Activated T-cell treated with anti-CD3 and anti-CD28 coated beads, Interleukin-2, amount 50 U/mL, for 4 hours (primary cell): ENCODE measurements around the gene NEU1. TPM values are rescaled to one million over a fixed set of nuclear protein-coding genes. Genes with fewer than 3 reads are reported as not detected.
"Not testable (repeated sequence)": the region's sequence is repeated elsewhere in the genome, so short reads cannot be mapped to it uniquely, and the experiment has no call there.

Experiments
- ATAC-seq, 2 donors: fragments of 200-7000 bp; cut with Tn5 transposase; one replicate each; pipeline ENCODE4 v1.10.0; 2021
- DNase-seq: peaks from one replicate; pipeline ENCODE4 v3.0.0-alpha.2; 2020
- H3K27me3 Mint-ChIP-seq: one replicate; pipeline ENCODE4 v1.8.0; 2021; ENCODE audit warnings: low read depth, mixed read lengths
- H3K36me3 Mint-ChIP-seq: one replicate; pipeline ENCODE4 v1.8.0; 2022; ENCODE audit warnings: mixed read lengths; ENCODE audit not compliant: insufficient read depth
- H3K4me1 Mint-ChIP-seq: one replicate; pipeline ENCODE4 v1.8.0; 2021; ENCODE audit warnings: low read depth, mixed read lengths
- H3K4me3 Mint-ChIP-seq: one replicate; pipeline ENCODE4 v1.8.0; 2021; ENCODE audit warnings: mild to moderate bottlenecking, moderate library complexity, mixed read lengths
- H3K9me3 Mint-ChIP-seq: one replicate; pipeline ENCODE4 v1.8.0; 2021; ENCODE audit warnings: mixed read lengths
- total RNA-seq, 3 donors: library from RNA; stranded (reverse); gene quantifications; one replicate each; pipeline ENCODE4 v1.2.1, GENCODE V29; 2021

NEU1 gene
- total RNA-seq, 3 donors from 2014 or later = 25.6 to 26.7 (median 26.0) TPM

- Mint-ChIP-seq H3K4me3 (no peak overlapping the region), H3K9me3 (no peaks in the 10 kb centered on the region), H3K36me3 (no peaks in the 10 kb centered on the region), H3K4me1 (peaks cover 8% of the 10 kb centered on the region), H3K27me3 (no peaks in the 10 kb centered on the region)
- ATAC-seq (no peak), DNase-seq (no peak)
Measured at GRCh38 chr6:31871046-31871659, 8.5 kb upstream of the NEU1 start.

GRCh38 chr6:31870385-31870921 is 7.8 kb upstream of the NEU1 start:
- Mint-ChIP-seq H3K4me1 (peaks cover 8% of the 10 kb centered on the region), H3K36me3 (no peaks in the 10 kb centered on the region), H3K4me3 (no peak overlapping the region), H3K9me3 (no peaks in the 10 kb centered on the region), H3K27me3 (no peaks in the 10 kb centered on the region)
- DNase-seq (no peak), ATAC-seq (no peak)

- no peak overlapping the region for H3K4me3 Mint-ChIP-seq
- no peaks in the 10 kb centered on the region for H3K27me3 Mint-ChIP-seq
- no peak for ATAC-seq
Measured at GRCh38 chr6:31869343-31869742, 6.7 kb upstream of the NEU1 start.

GRCh38 chr6:31868658-31868971 is 6.0 kb upstream of the NEU1 start:
- not testable (repeated sequence) for H3K4me3 Mint-ChIP-seq, H3K36me3 Mint-ChIP-seq, ATAC-seq, H3K9me3 Mint-ChIP-seq, H3K27me3 Mint-ChIP-seq, DNase-seq
- H3K4me1 Mint-ChIP-seq = peaks cover 13% of the 10 kb centered on the region

More at GRCh38 chr6:31869343-31869742, 6.7 kb upstream of the NEU1 start:
- no peak for DNase-seq
- Mint-ChIP-seq H3K36me3 (no peaks in the 10 kb centered on the region), H3K9me3 (no peaks in the 10 kb centered on the region), H3K4me1 (peaks cover 10% of the 10 kb centered on the region)

GRCh38 chr6:31865205-31866118 is 2.8 kb upstream of the NEU1 start:
- DNase-seq (no peak), ATAC-seq (no peak)
- Mint-ChIP-seq H3K36me3 (no peaks in the 10 kb centered on the region), H3K4me1 (peaks cover 18% of the 10 kb centered on the region), H3K9me3 (no peaks in the 10 kb centered on the region), H3K27me3 (no peaks in the 10 kb centered on the region), H3K4me3 (no peak overlapping the region)

GRCh38 chr6:31864818-31865204 is 2.2 kb upstream of the NEU1 start:
- no peak overlapping the region for H3K4me3 Mint-ChIP-seq
- ATAC-seq (no peak), DNase-seq (no peak)
- H3K4me1 Mint-ChIP-seq = peaks cover 18% of the 10 kb centered on the region
- peaks cover 4% of the 10 kb centered on the region for H3K36me3 Mint-ChIP-seq
- H3K9me3 Mint-ChIP-seq = no peaks in the 10 kb centered on the region
- no peaks in the 10 kb centered on the region for H3K27me3 Mint-ChIP-seq

- not testable (repeated sequence) for H3K36me3 Mint-ChIP-seq, DNase-seq, H3K27me3 Mint-ChIP-seq, H3K9me3 Mint-ChIP-seq, ATAC-seq
- Mint-ChIP-seq H3K4me1 (peaks cover 18% of the 10 kb centered on the region), H3K4me3 (peak overlapping the region; percentile 89)
Measured at GRCh38 chr6:31864123-31864562, 1.5 kb upstream of the NEU1 start.

- DNase-seq (no peak), ATAC-seq (no peak)
- Mint-ChIP-seq H3K9me3 (no peaks in the 10 kb centered on the region), H3K4me1 (peaks cover 18% of the 10 kb centered on the region), H3K36me3 (peaks cover 18% of the 10 kb centered on the region), H3K27me3 (no peaks in the 10 kb centered on the region), H3K4me3 (peak overlapping the region; percentile 89)
Measured at GRCh38 chr6:31861919-31862343, 690 bp downstream of the NEU1 start.

- ATAC-seq (no peak), DNase-seq (no peak)
- no peaks in the 10 kb centered on the region for H3K9me3 Mint-ChIP-seq
- peaks cover 19% of the 10 kb centered on the region for H3K36me3 Mint-ChIP-seq
- no peaks in the 10 kb centered on the region for H3K27me3 Mint-ChIP-seq
- H3K4me3 Mint-ChIP-seq = peak overlapping the region; percentile 89
- H3K4me1 Mint-ChIP-seq = peaks cover 18% of the 10 kb centered on the region
Measured at GRCh38 chr6:31861150-31861549, 1.5 kb downstream of the NEU1 start.

- H3K27me3 Mint-ChIP-seq = no peaks in the 10 kb centered on the region
- no peak for ATAC-seq
- H3K4me1 Mint-ChIP-seq = peaks cover 18% of the 10 kb centered on the region
- peaks cover 19% of the 10 kb centered on the region for H3K36me3 Mint-ChIP-seq
- no peak for DNase-seq
- no peaks in the 10 kb centered on the region for H3K9me3 Mint-ChIP-seq
- H3K4me3 Mint-ChIP-seq = no peak overlapping the region
Measured at GRCh38 chr6:31860349-31860748, 2.3 kb downstream of the NEU1 start.

- ATAC-seq = no peak
- Mint-ChIP-seq H3K4me3 (no peak overlapping the region), H3K27me3 (no peaks in the 10 kb centered on the region)
Measured at GRCh38 chr6:31859923-31860322, 2.7 kb downstream of the NEU1 start.

GRCh38 chr6:31858707-31859106 is 3.9 kb downstream of the NEU1 start:
- ATAC-seq (no peak), DNase-seq (no peak)

More at GRCh38 chr6:31859923-31860322, 2.7 kb downstream of the NEU1 start:
- peaks cover 20% of the 10 kb centered on the region for H3K36me3 Mint-ChIP-seq
- H3K4me1 Mint-ChIP-seq = peaks cover 18% of the 10 kb centered on the region
- no peak for DNase-seq
- no peaks in the 10 kb centered on the region for H3K9me3 Mint-ChIP-seq

GRCh38 chr6:31857774-31858173 is 4.8 kb downstream of the NEU1 start:
- ATAC-seq, H3K27me3 Mint-ChIP-seq, DNase-seq, H3K9me3 Mint-ChIP-seq, H3K4me3 Mint-ChIP-seq: not testable (repeated sequence)
- Mint-ChIP-seq H3K4me1 (peaks cover 11% of the 10 kb centered on the region), H3K36me3 (peaks cover 20% of the 10 kb centered on the region)

More at GRCh38 chr6:31858707-31859106, 3.9 kb downstream of the NEU1 start:
- H3K4me1 Mint-ChIP-seq = peaks cover 12% of the 10 kb centered on the region
- H3K4me3 Mint-ChIP-seq = no peak overlapping the region
- no peaks in the 10 kb centered on the region for H3K9me3 Mint-ChIP-seq
- H3K36me3 Mint-ChIP-seq = peaks cover 20% of the 10 kb centered on the region
- no peaks in the 10 kb centered on the region for H3K27me3 Mint-ChIP-seq

GRCh38 chr6:31851980-31852718 is 10.5 kb downstream of the NEU1 start:
- H3K36me3 Mint-ChIP-seq, H3K9me3 Mint-ChIP-seq, H3K4me3 Mint-ChIP-seq, ATAC-seq, H3K4me1 Mint-ChIP-seq, H3K27me3 Mint-ChIP-seq, DNase-seq: not testable (repeated sequence)
